Prostate gland (tissue), 2 donors: Measurements from ENCODE around the gene PAH.

Experiments
- POLR2A ChIP-seq: fragments of 450-650 bp; IDR thresholded peaks from one replicate; pipeline ENCODE4 v1.6.1; 2016; ENCODE audit warnings: antibody characterized with exemption, mild to moderate bottlenecking
- TF ChIP-seq, protein P1 (sequence below), 4 experiments: fragments of 200-600 bp in 2 of 4; fragments of 450-650 bp in 2 of 4; sonication (generic) in 2 of 4; IDR thresholded peaks; 1 replicate in 3 of 4; 2 replicates in 1 of 4; pipeline ENCODE4 v1.5.1; 2016 to 2019; ENCODE audit warnings: antibody characterized with exemption in 4 of 4, mild to moderate bottlenecking in 2 of 4, moderate library complexity in 2 of 4

DNA sequence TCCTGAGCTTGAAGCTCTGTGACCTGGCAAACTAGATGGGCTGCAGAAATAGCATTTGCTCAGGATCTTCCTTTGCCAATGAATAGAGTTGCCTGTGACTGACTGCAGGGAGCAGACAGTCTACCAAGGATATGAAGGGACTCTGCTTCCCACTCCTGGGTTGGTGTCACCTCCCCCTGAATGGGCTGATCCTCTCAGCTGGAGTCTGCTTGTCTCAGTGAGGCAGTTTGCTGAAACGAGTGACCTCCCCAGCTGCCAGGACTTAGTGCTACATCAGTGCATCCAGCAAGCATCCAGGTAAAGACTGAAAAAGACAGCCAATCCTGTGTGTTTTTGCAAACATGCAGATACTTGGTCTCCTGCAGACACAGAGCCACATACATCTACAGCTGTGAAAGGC, 28.5 kb downstream of the PAH start:
- TF ChIP-seq, protein P1, sequence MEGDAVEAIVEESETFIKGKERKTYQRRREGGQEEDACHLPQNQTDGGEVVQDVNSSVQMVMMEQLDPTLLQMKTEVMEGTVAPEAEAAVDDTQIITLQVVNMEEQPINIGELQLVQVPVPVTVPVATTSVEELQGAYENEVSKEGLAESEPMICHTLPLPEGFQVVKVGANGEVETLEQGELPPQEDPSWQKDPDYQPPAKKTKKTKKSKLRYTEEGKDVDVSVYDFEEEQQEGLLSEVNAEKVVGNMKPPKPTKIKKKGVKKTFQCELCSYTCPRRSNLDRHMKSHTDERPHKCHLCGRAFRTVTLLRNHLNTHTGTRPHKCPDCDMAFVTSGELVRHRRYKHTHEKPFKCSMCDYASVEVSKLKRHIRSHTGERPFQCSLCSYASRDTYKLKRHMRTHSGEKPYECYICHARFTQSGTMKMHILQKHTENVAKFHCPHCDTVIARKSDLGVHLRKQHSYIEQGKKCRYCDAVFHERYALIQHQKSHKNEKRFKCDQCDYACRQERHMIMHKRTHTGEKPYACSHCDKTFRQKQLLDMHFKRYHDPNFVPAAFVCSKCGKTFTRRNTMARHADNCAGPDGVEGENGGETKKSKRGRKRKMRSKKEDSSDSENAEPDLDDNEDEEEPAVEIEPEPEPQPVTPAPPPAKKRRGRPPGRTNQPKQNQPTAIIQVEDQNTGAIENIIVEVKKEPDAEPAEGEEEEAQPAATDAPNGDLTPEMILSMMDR (IDR thresholded peaks at IDR 0.05) = no peak
- TF ChIP-seq POLR2A = no peak
